Panc1 (cell line): ENCODE measurements around the gene MACROH2A1. TPM values are rescaled to one million over a fixed set of nuclear protein-coding genes. Genes with fewer than 3 reads are reported as not detected.

Experiments used
- ATAC-seq: fragments of 200-7000 bp; cut with Tn5 transposase; 2 replicates; pipeline ENCODE4 v1.9.1; 2020; ENCODE audit warnings: mild to moderate bottlenecking, moderate library complexity
- BruUV-seq: library from RNA; stranded (reverse); fragments of 400-500 nt; replicated peaks from 2 replicates; lab custom pipeline; 2021; lab: Mats Ljungman, UMichigan
- CTCF ChIA-PET: fragments of 300-600 bp; sonication (Branson Sonifier 250); formaldehyde crosslinking; loops from one replicate; lab custom pipeline; 2022; ENCODE audit warnings: antibody characterized with exemption; lab: Charles Lee
- POLR2A ChIA-PET: fragments of 300-600 bp; sonication (Branson Sonifier 250); formaldehyde crosslinking; loops from one replicate; lab custom pipeline; 2022; ENCODE audit warnings: antibody characterized with exemption; lab: Charles Lee
- DNase-seq: peaks from one replicate; pipeline ENCODE4 v3.0.0-alpha.2; 2010; ENCODE audit warnings: low read depth, low spot score
- H3K27ac ChIP-seq: 2 replicates; pipeline ENCODE4 v1.5.1; 2011; ENCODE audit warnings: mild to moderate bottlenecking, low read length, inconsistent platforms
- H3K27me3 ChIP-seq: fragments of 200-500 bp; sonication (Bioruptor generic); 2 replicates; pipeline ENCODE4 v1.6.0; 2014; ENCODE audit warnings: low read length, inconsistent platforms; ENCODE audit not compliant: control insufficient read depth, insufficient read depth
- H3K36me3 ChIP-seq: fragments of 200-500 bp; sonication (Bioruptor generic); 2 replicates; pipeline ENCODE4 v1.5.1; 2014; ENCODE audit warnings: inconsistent platforms, mild to moderate bottlenecking, low read length, moderate library complexity; ENCODE audit not compliant: control insufficient read depth, insufficient read depth
- H3K4me1 ChIP-seq: 2 replicates; pipeline ENCODE4 v1.5.1; 2011; ENCODE audit warnings: inconsistent platforms, mild to moderate bottlenecking, low read length, moderate library complexity; ENCODE audit not compliant: control insufficient read depth, insufficient read depth
- H3K4me3 ChIP-seq, 2 experiments: 2 replicates each; pipeline ENCODE4 v1.5.1; 2011 to 2012; ENCODE audit warnings: low read depth in 2 of 2, low read length in 2 of 2, mild to moderate bottlenecking in 2 of 2, inconsistent platforms in 1 of 2, moderate library complexity in 1 of 2
- H3K9me3 ChIP-seq: fragments of 200-500 bp; sonication (Bioruptor generic); 2 replicates; pipeline ENCODE4 v1.5.1; 2014; ENCODE audit warnings: low read depth, mild to moderate bottlenecking, inconsistent platforms, low read length, moderate library complexity; ENCODE audit not compliant: control insufficient read depth, insufficient read depth
- POLR2AphosphoS5 ChIP-seq: IDR thresholded peaks from 2 replicates; pipeline ENCODE4 v1.6.1; 2012; ENCODE audit warnings: mild to moderate bottlenecking, low read depth, low read length, moderate library complexity
- SIN3A ChIP-seq: IDR thresholded peaks from 2 replicates; pipeline ENCODE4 v1.6.1; 2012; ENCODE audit warnings: low read depth, mild to moderate bottlenecking, low read length, moderate library complexity, borderline replicate concordance; ENCODE audit not compliant: insufficient read depth
- TCF7L2 ChIP-seq: IDR thresholded peaks from 2 replicates; pipeline ENCODE4 v1.6.1; 2011; ENCODE audit warnings: mild to moderate bottlenecking, low read depth, low read length, inconsistent platforms
- in situ Hi-C: cut with HindIII; loops from 2 replicates; pipeline ENCODE4 v1.10.0; 2016; ENCODE audit warnings: low sequenced_read_pairs, low pct_unique_long_range_greater_than_20kb
- intact Hi-C: fragments of 100-400 bp; cut with micrococcal nuclease; formaldehyde crosslinking; loops from one replicate; pipeline ENCODE4 v1.10.0; 2022; ENCODE audit not compliant: unreplicated experiment
- total RNA-seq: library from RNA; stranded (reverse); gene quantifications from one replicate; pipeline ENCODE4 v1.2.1, GENCODE V29; 2021; ENCODE audit not compliant: unreplicated experiment
- TF ChIP-seq, protein P1 (sequence below), 2 experiments: IDR thresholded peaks; 2 replicates each; pipeline ENCODE4 v1.6.1; 2011 to 2012; ENCODE audit warnings: low read depth in 2 of 2, control low read depth in 1 of 2, low read length in 1 of 2, mild to moderate bottlenecking in 1 of 2, moderate library complexity in 1 of 2; ENCODE audit not compliant: insufficient read depth in 1 of 2
- TF ChIP-seq, protein P2 (sequence below): fragments of 450-650 bp; IDR thresholded peaks from 2 replicates; pipeline ENCODE4 v1.5.1; 2017; ENCODE audit warnings: mild to moderate bottlenecking

The MACROH2A1 gene
- total RNA-seq, 1 experiment from 2014 or later: 162 TPM

DNA sequence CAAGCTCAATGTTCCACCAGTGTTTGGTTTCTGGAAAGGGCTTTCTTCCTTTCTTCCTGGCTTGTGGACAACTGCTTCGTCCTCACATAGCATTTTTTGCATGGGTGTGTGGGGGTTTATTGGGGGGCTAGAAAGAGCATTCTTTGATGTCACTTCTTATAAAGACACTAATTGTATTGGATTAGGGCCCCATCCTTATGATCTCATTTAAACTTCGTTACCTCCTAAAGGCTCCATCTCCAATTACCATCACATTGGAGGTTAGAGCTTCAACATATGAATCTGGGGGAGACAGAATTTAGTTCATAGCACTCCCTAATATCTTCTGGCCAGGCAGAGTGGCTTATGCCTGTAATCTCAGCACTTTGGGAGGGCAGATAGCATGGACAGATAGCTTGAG, 6.1 kb upstream of the MACROH2A1 start:
- ChIA-PET CTCF (no interaction called here), POLR2A (no interaction called here)
- TF ChIP-seq TCF7L2: no peak
- no peak for TF ChIP-seq SIN3A
- in situ Hi-C loops: no loop called here
- Histone ChIP-seq H3K27ac (no peak overlapping the region), H3K4me3 (no peak overlapping the region), H3K27me3 (peaks cover 4% of the 10 kb centered on the region; the same call in 1 of the 2 replicates), H3K36me3 (no peaks in the 10 kb centered on the region), H3K4me1 (no peaks in the 10 kb centered on the region), H3K9me3 (no peaks in the 10 kb centered on the region)
- DNase-seq (no peak), ATAC-seq (no peak)
- intact Hi-C loops: no loop called here
- no TSS peak for BruUV-seq

- POLR2A ChIA-PET: no interaction called here
- Histone ChIP-seq H3K27me3 (peaks cover 4% of the 10 kb centered on the region; the same call in 1 of the 2 replicates), H3K9me3 (no peaks in the 10 kb centered on the region), H3K27ac (no peak overlapping the region), H3K4me1 (peaks cover 15% of the 10 kb centered on the region), H3K36me3 (peaks cover 5% of the 10 kb centered on the region; the same call in 1 of the 2 replicates), H3K4me3 (no peak overlapping the region)
- CTCF ChIA-PET: interaction anchor here (0.6 to 0.7 kb wide), 2 partner anchors 9 to 56 kb away, joined by 5 to 8 read pairs; no protein-coding TSS in a partner anchor
- in situ Hi-C loops (no loop called here), intact Hi-C loops (no loop called here)
- TF ChIP-seq SIN3A (no peak), POLR2AphosphoS5 (no peak), TCF7L2 (no peak)
- TF ChIP-seq, protein P1, sequence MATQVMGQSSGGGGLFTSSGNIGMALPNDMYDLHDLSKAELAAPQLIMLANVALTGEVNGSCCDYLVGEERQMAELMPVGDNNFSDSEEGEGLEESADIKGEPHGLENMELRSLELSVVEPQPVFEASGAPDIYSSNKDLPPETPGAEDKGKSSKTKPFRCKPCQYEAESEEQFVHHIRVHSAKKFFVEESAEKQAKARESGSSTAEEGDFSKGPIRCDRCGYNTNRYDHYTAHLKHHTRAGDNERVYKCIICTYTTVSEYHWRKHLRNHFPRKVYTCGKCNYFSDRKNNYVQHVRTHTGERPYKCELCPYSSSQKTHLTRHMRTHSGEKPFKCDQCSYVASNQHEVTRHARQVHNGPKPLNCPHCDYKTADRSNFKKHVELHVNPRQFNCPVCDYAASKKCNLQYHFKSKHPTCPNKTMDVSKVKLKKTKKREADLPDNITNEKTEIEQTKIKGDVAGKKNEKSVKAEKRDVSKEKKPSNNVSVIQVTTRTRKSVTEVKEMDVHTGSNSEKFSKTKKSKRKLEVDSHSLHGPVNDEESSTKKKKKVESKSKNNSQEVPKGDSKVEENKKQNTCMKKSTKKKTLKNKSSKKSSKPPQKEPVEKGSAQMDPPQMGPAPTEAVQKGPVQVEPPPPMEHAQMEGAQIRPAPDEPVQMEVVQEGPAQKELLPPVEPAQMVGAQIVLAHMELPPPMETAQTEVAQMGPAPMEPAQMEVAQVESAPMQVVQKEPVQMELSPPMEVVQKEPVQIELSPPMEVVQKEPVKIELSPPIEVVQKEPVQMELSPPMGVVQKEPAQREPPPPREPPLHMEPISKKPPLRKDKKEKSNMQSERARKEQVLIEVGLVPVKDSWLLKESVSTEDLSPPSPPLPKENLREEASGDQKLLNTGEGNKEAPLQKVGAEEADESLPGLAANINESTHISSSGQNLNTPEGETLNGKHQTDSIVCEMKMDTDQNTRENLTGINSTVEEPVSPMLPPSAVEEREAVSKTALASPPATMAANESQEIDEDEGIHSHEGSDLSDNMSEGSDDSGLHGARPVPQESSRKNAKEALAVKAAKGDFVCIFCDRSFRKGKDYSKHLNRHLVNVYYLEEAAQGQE (IDR thresholded peaks at IDR 0.05; ENCODE audit: insufficient read depth in 1 of 2, low read depth in 2 of 2, low read length in 1 of 2): no peak
- TF ChIP-seq, protein P2, sequence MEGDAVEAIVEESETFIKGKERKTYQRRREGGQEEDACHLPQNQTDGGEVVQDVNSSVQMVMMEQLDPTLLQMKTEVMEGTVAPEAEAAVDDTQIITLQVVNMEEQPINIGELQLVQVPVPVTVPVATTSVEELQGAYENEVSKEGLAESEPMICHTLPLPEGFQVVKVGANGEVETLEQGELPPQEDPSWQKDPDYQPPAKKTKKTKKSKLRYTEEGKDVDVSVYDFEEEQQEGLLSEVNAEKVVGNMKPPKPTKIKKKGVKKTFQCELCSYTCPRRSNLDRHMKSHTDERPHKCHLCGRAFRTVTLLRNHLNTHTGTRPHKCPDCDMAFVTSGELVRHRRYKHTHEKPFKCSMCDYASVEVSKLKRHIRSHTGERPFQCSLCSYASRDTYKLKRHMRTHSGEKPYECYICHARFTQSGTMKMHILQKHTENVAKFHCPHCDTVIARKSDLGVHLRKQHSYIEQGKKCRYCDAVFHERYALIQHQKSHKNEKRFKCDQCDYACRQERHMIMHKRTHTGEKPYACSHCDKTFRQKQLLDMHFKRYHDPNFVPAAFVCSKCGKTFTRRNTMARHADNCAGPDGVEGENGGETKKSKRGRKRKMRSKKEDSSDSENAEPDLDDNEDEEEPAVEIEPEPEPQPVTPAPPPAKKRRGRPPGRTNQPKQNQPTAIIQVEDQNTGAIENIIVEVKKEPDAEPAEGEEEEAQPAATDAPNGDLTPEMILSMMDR: no peak
- BruUV-seq: no TSS peak
- ATAC-seq (no peak), DNase-seq (no peak)
These were observed 3.0 kb upstream of the MACROH2A1 start for GRCh38 chr5:135402031-135402430.

DNA sequence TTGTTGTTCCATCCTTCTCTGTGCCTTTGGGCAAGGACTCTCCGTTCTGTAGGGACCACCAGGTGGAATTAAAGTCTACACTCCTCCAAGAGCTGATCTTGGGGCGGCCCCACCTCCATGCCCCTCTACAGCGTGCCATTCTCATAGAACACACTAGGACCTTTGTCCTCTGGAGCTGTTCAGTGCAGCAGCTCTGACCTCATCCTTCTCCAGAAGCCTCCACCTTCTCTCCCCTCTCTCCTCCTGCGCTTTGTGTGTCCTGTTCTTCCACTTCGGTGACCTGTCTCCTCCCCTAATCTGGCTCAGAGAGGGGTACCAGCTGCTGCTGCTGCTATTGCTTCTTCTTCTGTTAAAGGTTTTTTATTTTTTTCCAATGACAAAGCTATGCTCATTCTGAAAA, 1.8 kb upstream of the MACROH2A1 start:
- peaks cover 5% of the 10 kb centered on the region; the same call in 1 of the 2 replicates for H3K36me3 ChIP-seq
- intact Hi-C loops (no loop called here), in situ Hi-C loops (no loop called here)
- no peaks in the 10 kb centered on the region for H3K9me3 ChIP-seq
- ChIA-PET CTCF (no interaction called here), POLR2A (no interaction called here)
- TF ChIP-seq SIN3A: no peak
- no peak for TF ChIP-seq POLR2AphosphoS5
- TF ChIP-seq, protein P2: no peak
- TF ChIP-seq, protein P1 (IDR thresholded peaks at IDR 0.05; ENCODE audit: insufficient read depth in 1 of 2, low read depth in 2 of 2, low read length in 1 of 2): no peak
- no peak for TF ChIP-seq TCF7L2
- H3K4me3 ChIP-seq: no peak overlapping the region
- ATAC-seq: no peak
- H3K27ac ChIP-seq: no peak overlapping the region
- no peaks in the 10 kb centered on the region; the same call in 1 of the 2 replicates for H3K27me3 ChIP-seq
- BruUV-seq: no TSS peak
- H3K4me1 ChIP-seq: peaks cover 22% of the 10 kb centered on the region
- no peak for DNase-seq
